Erythroblast (primary cell): Measurements from ENCODE around the gene CTBP2.

ENCODE experiments used
- GATA1 ChIP-seq: IDR thresholded peaks from 2 replicates; pipeline ENCODE4 v1.6.1; 2011; ENCODE audit warnings: low read depth, mild to moderate bottlenecking, control low read depth, low read length, moderate library complexity
- POLR2A ChIP-seq: IDR thresholded peaks from 2 replicates; pipeline ENCODE4 v1.6.1; 2011; ENCODE audit warnings: mild to moderate bottlenecking, low read length

DNA sequence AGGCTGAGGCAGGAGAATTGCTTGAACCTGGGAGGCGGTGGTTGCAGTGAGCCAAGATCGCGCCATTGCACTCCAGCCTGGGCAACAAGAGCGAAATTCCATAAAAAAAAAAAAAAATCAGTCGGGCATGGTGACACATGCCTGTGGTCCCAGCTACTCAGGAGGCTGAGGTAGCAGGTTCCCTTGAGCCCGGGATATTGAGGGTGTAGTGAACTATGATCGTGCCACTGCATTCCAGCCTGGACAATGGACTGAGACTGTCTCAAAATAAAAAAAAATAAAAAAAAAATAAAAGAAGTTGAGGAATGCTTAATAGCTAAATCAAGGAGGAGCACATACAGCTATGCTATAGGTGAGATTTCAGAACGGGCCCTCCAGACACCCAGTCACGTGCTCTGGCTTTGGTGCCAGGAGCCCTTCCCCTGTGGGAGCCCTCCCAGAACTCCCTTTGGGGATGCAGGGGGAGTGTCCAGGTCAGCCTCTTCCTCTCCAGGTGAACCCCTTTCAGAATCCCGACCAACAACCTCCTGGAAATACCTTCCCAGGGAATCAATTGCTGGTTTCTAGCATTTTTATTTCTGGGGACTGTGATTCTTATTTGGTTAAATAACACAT, 42.9 kb upstream of the CTBP2 start:
- TF ChIP-seq POLR2A (no peak), GATA1 (no peak)
